HG03280 (cell line): ENCODE measurements around the gene PXDC1.
"Not testable (repeated sequence)": the region's sequence is repeated elsewhere in the genome, so short reads cannot be mapped to it uniquely, and the experiment has no call there.

ENCODE experiments used
- ATAC-seq: cut with Tn5 transposase; IDR thresholded peaks from one replicate; pipeline ENCODE4 v1.9.1; 2021; ENCODE audit warnings: mild to moderate bottlenecking, moderate library complexity; ENCODE audit not compliant: unreplicated experiment

Gene PXDC1

DNA sequence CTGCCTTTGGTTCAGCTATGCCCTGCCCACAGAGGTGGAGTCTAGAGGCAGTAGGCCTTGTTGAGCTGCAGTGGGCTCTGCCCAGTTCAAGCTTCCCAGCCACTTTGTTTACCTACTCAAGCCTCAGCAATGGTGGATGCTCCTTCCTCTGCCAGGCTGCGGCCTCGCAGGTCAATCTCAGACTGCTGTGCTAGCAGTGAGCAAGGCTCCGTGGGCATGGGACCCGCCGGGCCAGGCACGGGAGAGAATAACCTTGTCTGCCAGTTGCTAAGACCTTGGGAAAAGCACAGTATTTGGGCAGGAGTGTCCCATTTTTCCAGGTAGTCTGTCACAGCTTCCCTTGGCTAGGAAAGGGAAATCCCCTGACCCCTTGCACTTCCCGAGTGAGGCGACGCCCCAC is 73.8 kb downstream of the PXDC1 start:
- not testable (repeated sequence) for ATAC-seq

GRCh38 chr6:3677351-3677750 is 74.2 kb downstream of the PXDC1 start:
- ATAC-seq = not testable (repeated sequence)
